ENCODE measurements around the gene SLC7A10.
"Not testable (repeated sequence)": the region's sequence is repeated elsewhere in the genome, so short reads cannot be mapped to it uniquely, and the experiment has no call there.

The SLC7A10 gene

GRCh38 chr19:33211794-33212435 is 13.7 kb downstream of the SLC7A10 start:
- H3K4me3 ChIP-seq (ENCODE audit: low read depth, low read length), result no peak overlapping the region
- no peak for DNase-seq (ENCODE audit: low read depth)
- TF ChIP-seq, protein P1, sequence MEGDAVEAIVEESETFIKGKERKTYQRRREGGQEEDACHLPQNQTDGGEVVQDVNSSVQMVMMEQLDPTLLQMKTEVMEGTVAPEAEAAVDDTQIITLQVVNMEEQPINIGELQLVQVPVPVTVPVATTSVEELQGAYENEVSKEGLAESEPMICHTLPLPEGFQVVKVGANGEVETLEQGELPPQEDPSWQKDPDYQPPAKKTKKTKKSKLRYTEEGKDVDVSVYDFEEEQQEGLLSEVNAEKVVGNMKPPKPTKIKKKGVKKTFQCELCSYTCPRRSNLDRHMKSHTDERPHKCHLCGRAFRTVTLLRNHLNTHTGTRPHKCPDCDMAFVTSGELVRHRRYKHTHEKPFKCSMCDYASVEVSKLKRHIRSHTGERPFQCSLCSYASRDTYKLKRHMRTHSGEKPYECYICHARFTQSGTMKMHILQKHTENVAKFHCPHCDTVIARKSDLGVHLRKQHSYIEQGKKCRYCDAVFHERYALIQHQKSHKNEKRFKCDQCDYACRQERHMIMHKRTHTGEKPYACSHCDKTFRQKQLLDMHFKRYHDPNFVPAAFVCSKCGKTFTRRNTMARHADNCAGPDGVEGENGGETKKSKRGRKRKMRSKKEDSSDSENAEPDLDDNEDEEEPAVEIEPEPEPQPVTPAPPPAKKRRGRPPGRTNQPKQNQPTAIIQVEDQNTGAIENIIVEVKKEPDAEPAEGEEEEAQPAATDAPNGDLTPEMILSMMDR (IDR thresholded peaks at IDR 0.05; ENCODE audit: low read depth, low read length, missing control alignments), result no peak

GRCh38 chr19:33210266-33210940 is 15.2 kb downstream of the SLC7A10 start:
- H3K4me3 ChIP-seq (ENCODE audit: low read depth, low read length), result no peak overlapping the region
- TF ChIP-seq, protein P1 (IDR thresholded peaks at IDR 0.05; ENCODE audit: low read depth, low read length, missing control alignments), result no peak
- DNase-seq (ENCODE audit: low read depth), result no peak

DNA sequence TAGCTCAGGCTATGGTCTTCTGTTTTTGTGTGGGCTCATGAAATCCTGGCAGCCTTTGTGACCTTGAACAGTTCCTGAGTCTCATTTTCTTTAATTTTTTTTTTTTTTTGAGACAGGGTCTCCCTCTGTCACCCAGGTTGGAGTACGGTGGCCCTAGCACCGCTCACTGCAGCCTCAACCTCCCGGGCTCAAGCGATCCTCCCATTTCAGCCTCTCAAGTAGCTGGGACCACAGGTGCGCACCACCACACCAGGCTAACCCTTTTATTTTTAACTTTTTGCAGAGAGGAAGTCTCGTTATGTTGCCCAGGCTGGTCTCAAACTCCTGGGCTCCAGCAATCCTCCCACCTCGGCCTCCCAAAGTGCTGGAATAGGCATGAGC is 15.8 kb downstream of the SLC7A10 start:
- H3K4me3 ChIP-seq (ENCODE audit: low read depth, low read length); DNase-seq (ENCODE audit: low read depth): not testable (repeated sequence)

- TF ChIP-seq, protein P1 (IDR thresholded peaks at IDR 0.05; ENCODE audit: low read depth, low read length, missing control alignments), result no peak
- DNase-seq (ENCODE audit: low read depth), result no peak
These were observed 16.5 kb downstream of the SLC7A10 start for GRCh38 chr19:33208904-33209849.

GRCh38 chr19:33208371-33208895 is 17.2 kb downstream of the SLC7A10 start:
- TF ChIP-seq, protein P1 (IDR thresholded peaks at IDR 0.05; ENCODE audit: low read depth, low read length, missing control alignments), result no peak
- no peak overlapping the region for H3K4me3 ChIP-seq (ENCODE audit: low read depth, low read length)
- no peak for DNase-seq (ENCODE audit: low read depth)

More at GRCh38 chr19:33208904-33209849, 16.5 kb downstream of the SLC7A10 start:
- no peak overlapping the region for H3K4me3 ChIP-seq (ENCODE audit: low read depth, low read length)

GRCh38 chr19:33207903-33208302 is 17.7 kb downstream of the SLC7A10 start:
- no peak for DNase-seq (ENCODE audit: low read depth)
- TF ChIP-seq, protein P1 (IDR thresholded peaks at IDR 0.05; ENCODE audit: low read depth, low read length, missing control alignments), result no peak
- no peak overlapping the region for H3K4me3 ChIP-seq (ENCODE audit: low read depth, low read length)
